GM12878 (cell line): ENCODE measurements around the gene CBY3. TPM values are rescaled to one million over a fixed set of nuclear protein-coding genes. Genes with fewer than 3 reads are reported as not detected.
A peak's percentile ranks its signal among the peaks of the same experiment; 100 is the strongest.
"Not testable (repeated sequence)": the region's sequence is repeated elsewhere in the genome, so short reads cannot be mapped to it uniquely, and the experiment has no call there.

Experiments used
- ATAC-seq: fragments of 200-7000 bp; cut with Tn5 transposase; 3 replicates; pipeline ENCODE4 v1.9.1; 2020; ENCODE audit warnings: mild to moderate bottlenecking, moderate library complexity
- BruUV-seq: library from RNA; stranded (reverse); fragments of 400-500 nt; replicated peaks from 2 replicates; lab custom pipeline; 2021; lab: Mats Ljungman, UMichigan
- CTCF ChIA-PET: fragments of 300-600 bp; sonication (Branson Sonifier 250); formaldehyde crosslinking; extraction: SDS; loops from one replicate; lab custom pipeline; 2021; ENCODE audit warnings: inconsistent platforms; lab: Yijun Ruan, JAX
- POLR2A ChIA-PET: fragments of 350-600 bp; formaldehyde crosslinking; extraction: SDS; loops from one replicate; lab custom pipeline; 2021; ENCODE audit warnings: inconsistent platforms; lab: Charles Lee
- RAD21 ChIA-PET: fragments of 300-600 bp; sonication (Branson Sonifier 250); formaldehyde crosslinking; loops from one replicate; lab custom pipeline; 2023; ENCODE audit warnings: antibody characterized with exemption; ENCODE audit not compliant: unreplicated experiment; lab: Charles Lee
- SMC1A ChIA-PET: fragments of 300-600 bp; sonication (Branson Sonifier 250); formaldehyde crosslinking; loops from one replicate; lab custom pipeline; 2023; ENCODE audit not compliant: unreplicated experiment, uncharacterized antibody; lab: Charles Lee
- DNase-seq: peaks from one replicate; pipeline ENCODE4 v3.0.0-alpha.2; 2011; ENCODE audit warnings: low read depth, low spot score
- FAIRE-seq: peaks from 3 replicates; lab custom pipeline; 2011; peaks lifted over from hg19 to GRCh38; lab: Jason Lieb, UNC
- H2AFZ ChIP-seq: 2 replicates; pipeline ENCODE4 v1.6.0; 2011; ENCODE audit warnings: low read depth, low read length, control low read depth; ENCODE audit not compliant: control insufficient read depth
- H3K27ac ChIP-seq: 2 replicates; pipeline ENCODE4 v1.5.1; 2011; ENCODE audit warnings: control low read depth; ENCODE audit not compliant: control insufficient read depth, insufficient read depth
- H3K27me3 ChIP-seq, 2 experiments: replicated peaks in 1 of 2; 2 replicates each; pipeline versions ENCODE4 v1.6.0 to v1.6.1; 2011; ENCODE audit warnings: low read length in 1 of 2; ENCODE audit not compliant: control insufficient read depth in 2 of 2, insufficient read depth in 2 of 2
- H3K36me3 ChIP-seq, 2 experiments: 2 replicates each; pipeline ENCODE4 v1.5.1; 2011; ENCODE audit warnings: low read length in 1 of 2; ENCODE audit not compliant: control insufficient read depth in 2 of 2, insufficient read depth in 2 of 2
- H3K4me1 ChIP-seq: 2 replicates; pipeline ENCODE4 v1.6.1; 2011; ENCODE audit warnings: mild to moderate bottlenecking, low read length, moderate library complexity, mixed read lengths; ENCODE audit not compliant: control insufficient read depth, insufficient read depth
- H3K4me2 ChIP-seq: 2 replicates; pipeline ENCODE4 v1.6.0; 2011; ENCODE audit warnings: control low read depth; ENCODE audit not compliant: control insufficient read depth, insufficient read depth
- H3K4me3 ChIP-seq: fragments of 200-600 bp; sonication (generic); 2 replicates; pipeline ENCODE4 v1.5.1; 2016
- H3K79me2 ChIP-seq: 2 replicates; pipeline ENCODE4 v1.6.0; 2011; ENCODE audit warnings: low read length; ENCODE audit not compliant: control insufficient read depth, insufficient read depth
- H3K9ac ChIP-seq: 2 replicates; pipeline ENCODE4 v1.8.0; 2011; ENCODE audit warnings: low read length, control low read depth, mixed read lengths; ENCODE audit not compliant: control insufficient read depth, insufficient read depth
- H3K9me3 ChIP-seq: replicated peaks from 3 replicates; pipeline ENCODE4 v1.5.1; 2011; ENCODE audit warnings: mild to moderate bottlenecking, low read length; ENCODE audit not compliant: control insufficient read depth, insufficient read depth
- H4K20me1 ChIP-seq: 2 replicates; pipeline ENCODE4 v1.6.0; 2011; ENCODE audit not compliant: control insufficient read depth, insufficient read depth
- WGBS: methylation state at CpG from one replicate; pipeline ENCODE4 v1.1.6; 2016; ENCODE audit warnings: low lambda C conversion rate; ENCODE audit not compliant: insufficient replicate concordance, insufficient coverage; ENCODE audit errors: missing lambda C conversion rate; 5-methylcytosine and 5-hydroxymethylcytosine counted together
- in situ Hi-C: fragments of 300-500 bp; cut with MboI; formaldehyde crosslinking; loops from 9 replicates; pipeline ENCODE4 v1.14.3; 2018; ENCODE audit warnings: mixed read lengths
- intact Hi-C: fragments of 100-400 bp; cut with micrococcal nuclease; formaldehyde crosslinking; loops from one replicate; pipeline ENCODE4 v1.14.2; 2022; ENCODE audit not compliant: unreplicated experiment
- polyA plus RNA-seq, 11 experiments: library from polyadenylated mRNA; depleted of rRNA in 4 of 11; unstranded in 6 of 11; stranded (reverse) in 5 of 11; fragments of >200 nt; fragmentation: Nextera tagmentation in 4 of 11; fragmentation: Illumina TruSeq in 1 of 11; extraction: Ambion mirVana in 4 of 11; extraction: Trizol in 1 of 11; gene quantifications; 1 replicate in 1 of 11; 2 replicates in 10 of 11; pipeline versions ENCODE4 v1.2.1 to v1.2.3, GENCODE V29; 2011 to 2016; ENCODE audit warnings: inconsistent platforms in 2 of 11, missing spikeins in 2 of 11, low read depth in 1 of 11
- small RNA-seq: library from RNA; depleted of rRNA; stranded (forward); fragments of <200 nt; gene quantifications from one replicate; pipeline ENCODE3, GENCODE V24; 2014
- total RNA-seq, 4 experiments: library from RNA; depleted of rRNA in 3 of 4; stranded (reverse); fragments of >200 nt in 3 of 4; fragmentation: Illumina TruSeq in 1 of 4; extraction: Trizol in 1 of 4; gene quantifications; 2 replicates each; pipeline versions ENCODE4 v1.2.1 to v1.2.3, GENCODE V29; 2013 to 2021

CBY3 gene
- total and polyA plus RNA-seq, 10 of the 15 experiments (the other 5 are each of a cell fraction or from before 2014, with no cell fraction given) = 0.10 to 1.2 (median 0.47) TPM; not detected in 5

DNA sequence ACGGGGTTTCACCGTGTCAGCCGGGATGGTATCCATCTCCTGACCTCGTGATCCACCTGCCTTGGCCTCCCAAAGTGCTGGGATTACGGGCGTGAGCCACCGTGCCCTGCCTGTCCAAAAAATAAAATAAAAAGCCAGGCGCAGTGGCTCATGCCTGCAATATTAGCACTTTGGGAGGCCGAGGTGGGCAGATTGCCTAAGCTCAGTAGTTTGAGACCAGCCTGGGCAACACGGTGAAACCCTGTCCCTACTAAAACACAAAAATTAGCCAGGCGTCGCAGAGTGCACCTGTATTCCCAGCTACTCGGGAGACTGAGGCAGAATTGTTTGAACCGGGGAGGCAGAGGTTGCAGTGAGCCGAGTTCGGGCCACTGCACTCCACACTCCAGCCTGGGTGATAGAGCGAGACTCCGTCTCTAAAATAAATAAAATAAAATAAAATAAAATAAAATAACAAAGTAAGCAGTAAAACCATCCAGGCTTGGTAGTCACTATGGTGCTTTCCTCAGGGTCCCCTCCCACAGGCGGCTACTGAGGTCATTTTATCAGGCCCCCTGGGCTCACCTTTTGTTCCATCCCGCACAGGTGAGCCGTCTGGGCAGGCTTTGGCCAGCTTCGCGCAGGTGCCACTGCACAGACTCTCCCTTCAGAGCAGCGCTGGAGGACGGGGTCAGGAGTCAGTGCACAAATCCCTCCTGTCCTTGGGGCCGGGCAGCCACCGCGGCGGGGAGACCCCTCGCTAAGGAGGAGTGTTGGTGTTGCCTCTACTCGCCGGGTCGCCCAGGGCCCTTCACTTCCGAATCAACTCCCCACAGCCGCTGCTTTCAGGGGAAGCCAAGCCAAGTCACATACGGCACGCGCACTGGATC, 47.1 kb downstream of the CBY3 start:
- H3K36me3 ChIP-seq, SMC1A ChIA-PET, H3K27ac ChIP-seq, H3K79me2 ChIP-seq, intact Hi-C loops, DNase-seq, in situ Hi-C loops, H3K9ac ChIP-seq, H4K20me1 ChIP-seq, H3K27me3 ChIP-seq, H3K4me1 ChIP-seq, H2AFZ ChIP-seq, FAIRE-seq, H3K9me3 ChIP-seq, BruUV-seq: not testable (repeated sequence)
- POLR2A ChIA-PET = interaction anchor here (0.7 kb wide), 1 partner anchor 9 kb away, joined by 3 read pairs; no protein-coding TSS in a partner anchor
- peak overlapping the region; percentile 53; the same call in 1 of the 2 replicates for H3K4me3 ChIP-seq
- peak overlapping the region; percentile 69 for H3K4me2 ChIP-seq
- WGBS = 78% methylated on average over 19 of the region's 38 CpGs
- RAD21 ChIA-PET = interaction anchor here (0.7 kb wide), 1 partner anchor 10 kb away, joined by 3 read pairs; the partner anchor contains the start of gene HNRNPH1
- CTCF ChIA-PET = interaction anchor here (0.7 to 1.1 kb wide), 3 partner anchors 12 to 22 kb away, joined by 3 to 6 read pairs (median 3); no protein-coding TSS in a partner anchor
- ATAC-seq = peak; percentile 85

Small RNAs within 50 kb of the gene (small RNA-seq; reads per million reads assigned to genes)
- not detected for gene RF00017

Other genes with a start within 250 kb of the CBY3 start
Only the 7 nearest of the 9 such genes appear.
- 27.0 and 28.4 TPM in 2 replicates for gene RUFY1, start 130.5 kb downstream of the CBY3 start, total RNA-seq (2014; rRNA removed)
- gene RUFY1, start 130.5 kb downstream of the CBY3 start, total RNA-seq (2014; rRNA removed; fragmentation: Illumina TruSeq; extraction: Trizol) = 22.7 and 26.3 TPM in 2 replicates
- gene RUFY1, start 130.5 kb downstream of the CBY3 start, total RNA-seq (2021) = 28.8 and 36.3 TPM in 2 replicates
- gene RUFY1, start 130.5 kb downstream of the CBY3 start, polyA plus RNA-seq (2011; rRNA removed) = 18.4 and 19.2 TPM in 2 replicates
- 22.8 and 26.2 TPM in 2 replicates for gene RUFY1, start 130.5 kb downstream of the CBY3 start, polyA plus RNA-seq (2014; fragmentation: Illumina TruSeq; extraction: Trizol)
- gene RUFY1, start 130.5 kb downstream of the CBY3 start, polyA plus RNA-seq (2014; fragmentation: Nextera tagmentation; extraction: Ambion mirVana) = 1 to 10 TPM; 5.7 to 8.1 TPM
- gene RUFY1, start 130.5 kb downstream of the CBY3 start, polyA plus RNA-seq (2014; rRNA removed) = 26.7 and 27.2 TPM in 2 replicates
- gene RUFY1, start 130.5 kb downstream of the CBY3 start, polyA plus RNA-seq (2016; fragmentation: Nextera tagmentation; extraction: Ambion mirVana) = 10 to 100 TPM; 23.6 to 25.4 TPM
- 692 and 694 TPM in 2 replicates for gene HNRNPH1, start 57.4 kb downstream of the CBY3 start, total RNA-seq (2014; rRNA removed)
- 683 and 716 TPM in 2 replicates for gene HNRNPH1, start 57.4 kb downstream of the CBY3 start, total RNA-seq (2014; rRNA removed; fragmentation: Illumina TruSeq; extraction: Trizol)
- gene HNRNPH1, start 57.4 kb downstream of the CBY3 start, total RNA-seq (2021) = 603 and 690 TPM in 2 replicates
- 695 and 934 TPM in 2 replicates for gene HNRNPH1, start 57.4 kb downstream of the CBY3 start, polyA plus RNA-seq (2011; rRNA removed)
- gene HNRNPH1, start 57.4 kb downstream of the CBY3 start, polyA plus RNA-seq (2014; fragmentation: Illumina TruSeq; extraction: Trizol) = 691 and 785 TPM in 2 replicates
- 100 to 1,000 TPM; 184 to 189 TPM for gene HNRNPH1, start 57.4 kb downstream of the CBY3 start, polyA plus RNA-seq (2014; fragmentation: Nextera tagmentation; extraction: Ambion mirVana)
- 780 and 888 TPM in 2 replicates for gene HNRNPH1, start 57.4 kb downstream of the CBY3 start, polyA plus RNA-seq (2014; rRNA removed)
- gene HNRNPH1, start 57.4 kb downstream of the CBY3 start, polyA plus RNA-seq (2016; fragmentation: Nextera tagmentation; extraction: Ambion mirVana) = 100 to 1,000 TPM; 542 to 567 TPM
- 259 and 322 TPM in 2 replicates for gene CANX, start 17.9 kb upstream of the CBY3 start, total RNA-seq (2014; rRNA removed)
- gene CANX, start 17.9 kb upstream of the CBY3 start, total RNA-seq (2014; rRNA removed; fragmentation: Illumina TruSeq; extraction: Trizol) = 416 and 430 TPM in 2 replicates
- 550 and 555 TPM in 2 replicates for gene CANX, start 17.9 kb upstream of the CBY3 start, total RNA-seq (2021)
- gene CANX, start 17.9 kb upstream of the CBY3 start, polyA plus RNA-seq (2011; rRNA removed) = 602 and 605 TPM in 2 replicates
- 393 and 480 TPM in 2 replicates for gene CANX, start 17.9 kb upstream of the CBY3 start, polyA plus RNA-seq (2014; fragmentation: Illumina TruSeq; extraction: Trizol)
- 100 to 1,000 TPM in 1 of 2 experiments, 10 to 100 TPM in 1; 78.2 to 139 TPM for gene CANX, start 17.9 kb upstream of the CBY3 start, polyA plus RNA-seq (2014; fragmentation: Nextera tagmentation; extraction: Ambion mirVana)
- 261 and 326 TPM in 2 replicates for gene CANX, start 17.9 kb upstream of the CBY3 start, polyA plus RNA-seq (2014; rRNA removed)
- 100 to 1,000 TPM; 433 to 469 TPM for gene CANX, start 17.9 kb upstream of the CBY3 start, polyA plus RNA-seq (2016; fragmentation: Nextera tagmentation; extraction: Ambion mirVana)
- gene MAML1, start 51.8 kb upstream of the CBY3 start, total RNA-seq (2014; rRNA removed) = 9.1 and 16.4 TPM in 2 replicates
- gene MAML1, start 51.8 kb upstream of the CBY3 start, total RNA-seq (2014; rRNA removed; fragmentation: Illumina TruSeq; extraction: Trizol) = 7.4 and 7.9 TPM in 2 replicates
- 23.1 and 23.9 TPM in 2 replicates for gene MAML1, start 51.8 kb upstream of the CBY3 start, total RNA-seq (2021)
- 3.4 and 6.5 TPM in 2 replicates for gene MAML1, start 51.8 kb upstream of the CBY3 start, polyA plus RNA-seq (2011; rRNA removed)
- 13.8 and 17.2 TPM in 2 replicates for gene MAML1, start 51.8 kb upstream of the CBY3 start, polyA plus RNA-seq (2014; fragmentation: Illumina TruSeq; extraction: Trizol)
- 1 to 10 TPM in 1 of 2 experiments, under 1 TPM in 1; 0.42 to 1.2 TPM for gene MAML1, start 51.8 kb upstream of the CBY3 start, polyA plus RNA-seq (2014; fragmentation: Nextera tagmentation; extraction: Ambion mirVana)
- gene MAML1, start 51.8 kb upstream of the CBY3 start, polyA plus RNA-seq (2014; rRNA removed) = 19.5 and 21.1 TPM in 2 replicates
- gene MAML1, start 51.8 kb upstream of the CBY3 start, polyA plus RNA-seq (2016; fragmentation: Nextera tagmentation; extraction: Ambion mirVana) = 1 to 10 TPM; 7.0 to 7.1 TPM
- 1.1 and 1.8 TPM in 2 replicates for gene LTC4S, start 113.0 kb upstream of the CBY3 start, total RNA-seq (2014; rRNA removed)
- gene LTC4S, start 113.0 kb upstream of the CBY3 start, total RNA-seq (2014; rRNA removed; fragmentation: Illumina TruSeq; extraction: Trizol) = not detected in 2 replicates
- 2.0 and 3.6 TPM in 2 replicates for gene LTC4S, start 113.0 kb upstream of the CBY3 start, total RNA-seq (2021)
- gene LTC4S, start 113.0 kb upstream of the CBY3 start, polyA plus RNA-seq (2011; rRNA removed) = not detected in 2 replicates
- gene LTC4S, start 113.0 kb upstream of the CBY3 start, polyA plus RNA-seq (2014; fragmentation: Illumina TruSeq; extraction: Trizol) = not detected in 2 replicates
- not detected for gene LTC4S, start 113.0 kb upstream of the CBY3 start, polyA plus RNA-seq (2014; fragmentation: Nextera tagmentation; extraction: Ambion mirVana)
- gene LTC4S, start 113.0 kb upstream of the CBY3 start, polyA plus RNA-seq (2014; rRNA removed) = 1.6 and 2.0 TPM in 2 replicates
- 1 to 10 TPM in 1 of 2 experiments, under 1 TPM in 1; 0.78 to 1.3 TPM for gene LTC4S, start 113.0 kb upstream of the CBY3 start, polyA plus RNA-seq (2016; fragmentation: Nextera tagmentation; extraction: Ambion mirVana)
- gene MGAT4B, start 125.8 kb upstream of the CBY3 start, total RNA-seq (2014; rRNA removed) = 44.7 and 46.0 TPM in 2 replicates
- 25.2 and 34.4 TPM in 2 replicates for gene MGAT4B, start 125.8 kb upstream of the CBY3 start, total RNA-seq (2014; rRNA removed; fragmentation: Illumina TruSeq; extraction: Trizol)
- 66.2 and 82.5 TPM in 2 replicates for gene MGAT4B, start 125.8 kb upstream of the CBY3 start, total RNA-seq (2021)
- 24.5 and 42.8 TPM in 2 replicates for gene MGAT4B, start 125.8 kb upstream of the CBY3 start, polyA plus RNA-seq (2011; rRNA removed)
- 27.2 and 33.3 TPM in 2 replicates for gene MGAT4B, start 125.8 kb upstream of the CBY3 start, polyA plus RNA-seq (2014; fragmentation: Illumina TruSeq; extraction: Trizol)
- gene MGAT4B, start 125.8 kb upstream of the CBY3 start, polyA plus RNA-seq (2014; fragmentation: Nextera tagmentation; extraction: Ambion mirVana) = under 1 TPM in 1 of 2 experiments, not detected in 1; 0.60 TPM
- 59.3 and 69.7 TPM in 2 replicates for gene MGAT4B, start 125.8 kb upstream of the CBY3 start, polyA plus RNA-seq (2014; rRNA removed)
- gene MGAT4B, start 125.8 kb upstream of the CBY3 start, polyA plus RNA-seq (2016; fragmentation: Nextera tagmentation; extraction: Ambion mirVana) = 1 to 10 TPM; 7.6 to 8.3 TPM
- 127 and 138 TPM in 2 replicates for gene SQSTM1, start 139.9 kb upstream of the CBY3 start, total RNA-seq (2014; rRNA removed)
- 43.7 and 45.0 TPM in 2 replicates for gene SQSTM1, start 139.9 kb upstream of the CBY3 start, total RNA-seq (2014; rRNA removed; fragmentation: Illumina TruSeq; extraction: Trizol)
- 105 and 106 TPM in 2 replicates for gene SQSTM1, start 139.9 kb upstream of the CBY3 start, total RNA-seq (2021)
- 33.6 and 53.8 TPM in 2 replicates for gene SQSTM1, start 139.9 kb upstream of the CBY3 start, polyA plus RNA-seq (2011; rRNA removed)
- 23.8 and 54.0 TPM in 2 replicates for gene SQSTM1, start 139.9 kb upstream of the CBY3 start, polyA plus RNA-seq (2014; fragmentation: Illumina TruSeq; extraction: Trizol)
- gene SQSTM1, start 139.9 kb upstream of the CBY3 start, polyA plus RNA-seq (2014; fragmentation: Nextera tagmentation; extraction: Ambion mirVana) = 1 to 10 TPM; 6.3 to 8.1 TPM
- gene SQSTM1, start 139.9 kb upstream of the CBY3 start, polyA plus RNA-seq (2014; rRNA removed) = 70.1 and 75.3 TPM in 2 replicates
- gene SQSTM1, start 139.9 kb upstream of the CBY3 start, polyA plus RNA-seq (2016; fragmentation: Nextera tagmentation; extraction: Ambion mirVana) = 100 to 1,000 TPM; 117 to 127 TPM